Suprapubic skin (tissue), 3 donors: Measurements from ENCODE around the gene PRR15L.

Experiments
- POLR2A ChIP-seq, 2 donors: fragments of 450-650 bp; IDR thresholded peaks; one replicate each; pipeline ENCODE4 v1.6.1; 2017; ENCODE audit warnings: antibody characterized with exemption in 2 of 2, mild to moderate bottlenecking in 2 of 2, moderate library complexity in 2 of 2
- TF ChIP-seq, protein P1 (sequence below), 2 donors: fragments of 200-600 bp in 1 of 2; fragments of 450-650 bp in 1 of 2; sonication (generic) in 1 of 2; IDR thresholded peaks; one replicate each; pipeline ENCODE4 v1.5.1; 2016 to 2019; ENCODE audit warnings: antibody characterized with exemption in 2 of 2, mild to moderate bottlenecking in 1 of 2, moderate library complexity in 1 of 2

- TF ChIP-seq, protein P1, sequence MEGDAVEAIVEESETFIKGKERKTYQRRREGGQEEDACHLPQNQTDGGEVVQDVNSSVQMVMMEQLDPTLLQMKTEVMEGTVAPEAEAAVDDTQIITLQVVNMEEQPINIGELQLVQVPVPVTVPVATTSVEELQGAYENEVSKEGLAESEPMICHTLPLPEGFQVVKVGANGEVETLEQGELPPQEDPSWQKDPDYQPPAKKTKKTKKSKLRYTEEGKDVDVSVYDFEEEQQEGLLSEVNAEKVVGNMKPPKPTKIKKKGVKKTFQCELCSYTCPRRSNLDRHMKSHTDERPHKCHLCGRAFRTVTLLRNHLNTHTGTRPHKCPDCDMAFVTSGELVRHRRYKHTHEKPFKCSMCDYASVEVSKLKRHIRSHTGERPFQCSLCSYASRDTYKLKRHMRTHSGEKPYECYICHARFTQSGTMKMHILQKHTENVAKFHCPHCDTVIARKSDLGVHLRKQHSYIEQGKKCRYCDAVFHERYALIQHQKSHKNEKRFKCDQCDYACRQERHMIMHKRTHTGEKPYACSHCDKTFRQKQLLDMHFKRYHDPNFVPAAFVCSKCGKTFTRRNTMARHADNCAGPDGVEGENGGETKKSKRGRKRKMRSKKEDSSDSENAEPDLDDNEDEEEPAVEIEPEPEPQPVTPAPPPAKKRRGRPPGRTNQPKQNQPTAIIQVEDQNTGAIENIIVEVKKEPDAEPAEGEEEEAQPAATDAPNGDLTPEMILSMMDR (IDR thresholded peaks at IDR 0.05): no peak
- no peak for TF ChIP-seq POLR2A (IDR thresholded peaks at IDR 0.05)
Measured at GRCh38 chr17:47968836-47969235, 11.2 kb upstream of the PRR15L start.
